Neural cell (in vitro differentiated cells): ENCODE measurements around the gene DNAJB6. TPM values are rescaled to one million over a fixed set of nuclear protein-coding genes. Genes with fewer than 3 reads are reported as not detected.

ENCODE experiments used
- H2AFZ ChIP-seq: fragments of 200-600, 300-800 bp; sonication (generic), shearing (Covaris generic); 2 replicates; pipeline ENCODE4 v1.6.0; 2014; ENCODE audit warnings: low read depth, mild to moderate bottlenecking, antibody characterized with exemption, low read length, moderate library complexity
- H3F3A ChIP-seq: fragments of 200-600 bp; shearing (Covaris generic); 2 replicates; pipeline ENCODE4 v1.6.1; 2016; ENCODE audit warnings: mild to moderate bottlenecking, moderate library complexity, mixed read lengths, antibody characterized with exemption, low read length; ENCODE audit not compliant: insufficient read depth, poor library complexity, severe bottlenecking
- H3K27ac ChIP-seq: fragments of 200-600, 300-800 bp; sonication (generic), shearing (Covaris generic); 2 replicates; pipeline ENCODE4 v1.5.1; 2014; ENCODE audit warnings: mild to moderate bottlenecking, low read length, moderate library complexity
- H3K27me3 ChIP-seq: fragments of 300-800, 200-600 bp; sonication (generic), shearing (Covaris generic); 2 replicates; pipeline ENCODE4 v1.6.0; 2014; ENCODE audit warnings: mild to moderate bottlenecking, low read depth, low read length, moderate library complexity; ENCODE audit not compliant: insufficient read depth
- H3K36me3 ChIP-seq: fragments of 300-800, 200-600 bp; sonication (generic), shearing (Covaris generic); 2 replicates; pipeline ENCODE4 v1.5.1; 2014; ENCODE audit warnings: mild to moderate bottlenecking, antibody characterized with exemption, low read length, moderate library complexity; ENCODE audit not compliant: insufficient read depth
- H3K4me2 ChIP-seq: fragments of 300-800, 200-600 bp; sonication (generic), shearing (Covaris generic); 2 replicates; pipeline ENCODE4 v1.6.0; 2014; ENCODE audit warnings: mild to moderate bottlenecking, low read length
- H3K4me3 ChIP-seq: fragments of 300-800, 200-600 bp; sonication (generic), shearing (Covaris generic); 2 replicates; pipeline ENCODE4 v1.5.1; 2014; ENCODE audit warnings: mild to moderate bottlenecking, low read length, moderate library complexity
- H3K79me2 ChIP-seq: fragments of 200-600 bp; shearing (Covaris generic); replicated peaks from 2 replicates; pipeline ENCODE4 v1.6.0; 2014; ENCODE audit warnings: mild to moderate bottlenecking, low read length, moderate library complexity; ENCODE audit not compliant: insufficient read depth
- H3K9ac ChIP-seq: fragments of 300-800, 200-600 bp; sonication (generic), shearing (Covaris generic); 2 replicates; pipeline ENCODE4 v1.6.1; 2016; ENCODE audit warnings: mild to moderate bottlenecking, low read length, mixed read lengths
- H3K9me2 ChIP-seq: fragments of 200-600 bp; shearing (Covaris generic); 2 replicates; pipeline ENCODE4 v1.6.1; 2016; ENCODE audit warnings: mild to moderate bottlenecking, low read length, mixed read lengths; ENCODE audit not compliant: insufficient read depth
- H3K9me3 ChIP-seq: fragments of 200-600, 300-800 bp; sonication (generic), shearing (Covaris generic); 2 replicates; pipeline ENCODE4 v1.6.1; 2016; ENCODE audit warnings: mild to moderate bottlenecking, mixed run types, low read length, moderate library complexity, mixed read lengths
- H4K20me1 ChIP-seq: fragments of 200-600 bp; shearing (Covaris generic); 2 replicates; pipeline ENCODE4 v1.6.1; 2016; ENCODE audit warnings: mild to moderate bottlenecking, mixed run types; ENCODE audit not compliant: insufficient read depth
- EP300 ChIP-seq: fragments of 450-650 bp; conservative IDR thresholded peaks from 2 replicates; pipeline ENCODE4 v1.6.1; 2014; ENCODE audit warnings: antibody characterized with exemption, mild to moderate bottlenecking, moderate library complexity; ENCODE audit not compliant: poor library complexity, severe bottlenecking
- EZH2 ChIP-seq: fragments of 200-600, 300-800 bp; shearing (Covaris generic), sonication (generic); IDR thresholded peaks from 2 replicates; pipeline ENCODE4 v1.6.1; 2014; ENCODE audit warnings: antibody characterized with exemption, low read length, borderline replicate concordance, mild to moderate bottlenecking; ENCODE audit not compliant: insufficient read depth, poor library complexity, severe bottlenecking
- MXI1 ChIP-seq: fragments of 450-650 bp; conservative IDR thresholded peaks from 2 replicates; pipeline ENCODE4 v1.6.1; 2014; ENCODE audit warnings: antibody characterized with exemption, mild to moderate bottlenecking; ENCODE audit not compliant: poor library complexity, severe bottlenecking
- POLR2AphosphoS5 ChIP-seq: IDR thresholded peaks from 2 replicates; pipeline ENCODE4 v1.6.1; 2012
- RAD21 ChIP-seq: fragments of 450-650 bp; conservative IDR thresholded peaks from 2 replicates; pipeline ENCODE4 v1.6.1; 2014; ENCODE audit warnings: antibody characterized with exemption, mild to moderate bottlenecking, moderate library complexity
- SMC3 ChIP-seq: fragments of 450-650 bp; conservative IDR thresholded peaks from 2 replicates; pipeline ENCODE4 v1.6.1; 2014; ENCODE audit warnings: antibody characterized with exemption, mild to moderate bottlenecking, moderate library complexity; ENCODE audit not compliant: poor library complexity
- TAF1 ChIP-seq: IDR thresholded peaks from 2 replicates; pipeline ENCODE4 v1.6.1; 2012; ENCODE audit warnings: low read depth
- polyA plus RNA-seq: library from polyadenylated mRNA; depleted of rRNA; stranded (reverse); fragments of >200 nt; gene quantifications from 2 replicates; pipeline ENCODE4 v1.2.3, GENCODE V29; 2014
- TF ChIP-seq, protein P1 (sequence below): IDR thresholded peaks from 2 replicates; pipeline ENCODE4 v1.6.1; 2012; ENCODE audit warnings: borderline replicate concordance
- TF ChIP-seq, protein P2 (sequence below): fragments of 450-650 bp; IDR thresholded peaks from 2 replicates; pipeline ENCODE4 v1.5.1; 2014; ENCODE audit warnings: antibody characterized with exemption, mild to moderate bottlenecking, moderate library complexity; ENCODE audit not compliant: poor library complexity, severe bottlenecking

DNAJB6 gene
- polyA plus RNA-seq, 1 donor from 2014 or later, result 427 TPM

DNA sequence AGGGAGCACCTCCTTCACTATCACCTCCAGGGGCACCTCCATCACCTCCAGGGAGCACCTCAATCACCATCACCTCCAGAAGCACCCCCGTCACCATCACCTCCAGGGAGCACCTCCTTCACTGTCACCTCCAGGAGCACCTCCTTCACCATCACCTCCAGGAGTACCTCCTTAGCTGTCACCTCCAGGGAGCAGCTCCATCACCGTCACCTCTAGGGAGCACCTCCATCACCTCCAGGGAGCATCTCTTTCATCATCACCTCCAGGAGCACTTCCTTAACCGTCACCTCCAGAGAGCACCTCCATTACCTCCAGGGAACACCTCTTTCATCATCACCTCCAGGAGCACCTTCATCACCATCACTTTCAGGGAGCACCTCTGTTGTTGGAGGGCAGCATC is 103.0 kb downstream of the DNAJB6 start:
- Histone ChIP-seq H2AFZ (no peak overlapping the region), H3K9ac (no peak overlapping the region), H3K79me2 (no peaks in the 10 kb centered on the region), H4K20me1 (no peaks in the 10 kb centered on the region), H3K27ac (no peak overlapping the region), H3K4me2 (no peak overlapping the region), H3K27me3 (no peaks in the 10 kb centered on the region), H3K4me3 (no peak overlapping the region), H3K9me2 (no peaks in the 10 kb centered on the region), H3F3A (no peaks in the 10 kb centered on the region), H3K9me3 (peaks cover 4% of the 10 kb centered on the region), H3K36me3 (no peaks in the 10 kb centered on the region)
- TF ChIP-seq EZH2 (no peak), POLR2AphosphoS5 (no peak), RAD21 (no peak), SMC3 (no peak), MXI1 (no peak), EP300 (no peak), TAF1 (no peak)
- TF ChIP-seq, protein P1, sequence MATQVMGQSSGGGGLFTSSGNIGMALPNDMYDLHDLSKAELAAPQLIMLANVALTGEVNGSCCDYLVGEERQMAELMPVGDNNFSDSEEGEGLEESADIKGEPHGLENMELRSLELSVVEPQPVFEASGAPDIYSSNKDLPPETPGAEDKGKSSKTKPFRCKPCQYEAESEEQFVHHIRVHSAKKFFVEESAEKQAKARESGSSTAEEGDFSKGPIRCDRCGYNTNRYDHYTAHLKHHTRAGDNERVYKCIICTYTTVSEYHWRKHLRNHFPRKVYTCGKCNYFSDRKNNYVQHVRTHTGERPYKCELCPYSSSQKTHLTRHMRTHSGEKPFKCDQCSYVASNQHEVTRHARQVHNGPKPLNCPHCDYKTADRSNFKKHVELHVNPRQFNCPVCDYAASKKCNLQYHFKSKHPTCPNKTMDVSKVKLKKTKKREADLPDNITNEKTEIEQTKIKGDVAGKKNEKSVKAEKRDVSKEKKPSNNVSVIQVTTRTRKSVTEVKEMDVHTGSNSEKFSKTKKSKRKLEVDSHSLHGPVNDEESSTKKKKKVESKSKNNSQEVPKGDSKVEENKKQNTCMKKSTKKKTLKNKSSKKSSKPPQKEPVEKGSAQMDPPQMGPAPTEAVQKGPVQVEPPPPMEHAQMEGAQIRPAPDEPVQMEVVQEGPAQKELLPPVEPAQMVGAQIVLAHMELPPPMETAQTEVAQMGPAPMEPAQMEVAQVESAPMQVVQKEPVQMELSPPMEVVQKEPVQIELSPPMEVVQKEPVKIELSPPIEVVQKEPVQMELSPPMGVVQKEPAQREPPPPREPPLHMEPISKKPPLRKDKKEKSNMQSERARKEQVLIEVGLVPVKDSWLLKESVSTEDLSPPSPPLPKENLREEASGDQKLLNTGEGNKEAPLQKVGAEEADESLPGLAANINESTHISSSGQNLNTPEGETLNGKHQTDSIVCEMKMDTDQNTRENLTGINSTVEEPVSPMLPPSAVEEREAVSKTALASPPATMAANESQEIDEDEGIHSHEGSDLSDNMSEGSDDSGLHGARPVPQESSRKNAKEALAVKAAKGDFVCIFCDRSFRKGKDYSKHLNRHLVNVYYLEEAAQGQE, result no peak
- TF ChIP-seq, protein P2, sequence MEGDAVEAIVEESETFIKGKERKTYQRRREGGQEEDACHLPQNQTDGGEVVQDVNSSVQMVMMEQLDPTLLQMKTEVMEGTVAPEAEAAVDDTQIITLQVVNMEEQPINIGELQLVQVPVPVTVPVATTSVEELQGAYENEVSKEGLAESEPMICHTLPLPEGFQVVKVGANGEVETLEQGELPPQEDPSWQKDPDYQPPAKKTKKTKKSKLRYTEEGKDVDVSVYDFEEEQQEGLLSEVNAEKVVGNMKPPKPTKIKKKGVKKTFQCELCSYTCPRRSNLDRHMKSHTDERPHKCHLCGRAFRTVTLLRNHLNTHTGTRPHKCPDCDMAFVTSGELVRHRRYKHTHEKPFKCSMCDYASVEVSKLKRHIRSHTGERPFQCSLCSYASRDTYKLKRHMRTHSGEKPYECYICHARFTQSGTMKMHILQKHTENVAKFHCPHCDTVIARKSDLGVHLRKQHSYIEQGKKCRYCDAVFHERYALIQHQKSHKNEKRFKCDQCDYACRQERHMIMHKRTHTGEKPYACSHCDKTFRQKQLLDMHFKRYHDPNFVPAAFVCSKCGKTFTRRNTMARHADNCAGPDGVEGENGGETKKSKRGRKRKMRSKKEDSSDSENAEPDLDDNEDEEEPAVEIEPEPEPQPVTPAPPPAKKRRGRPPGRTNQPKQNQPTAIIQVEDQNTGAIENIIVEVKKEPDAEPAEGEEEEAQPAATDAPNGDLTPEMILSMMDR, result no peak

DNA sequence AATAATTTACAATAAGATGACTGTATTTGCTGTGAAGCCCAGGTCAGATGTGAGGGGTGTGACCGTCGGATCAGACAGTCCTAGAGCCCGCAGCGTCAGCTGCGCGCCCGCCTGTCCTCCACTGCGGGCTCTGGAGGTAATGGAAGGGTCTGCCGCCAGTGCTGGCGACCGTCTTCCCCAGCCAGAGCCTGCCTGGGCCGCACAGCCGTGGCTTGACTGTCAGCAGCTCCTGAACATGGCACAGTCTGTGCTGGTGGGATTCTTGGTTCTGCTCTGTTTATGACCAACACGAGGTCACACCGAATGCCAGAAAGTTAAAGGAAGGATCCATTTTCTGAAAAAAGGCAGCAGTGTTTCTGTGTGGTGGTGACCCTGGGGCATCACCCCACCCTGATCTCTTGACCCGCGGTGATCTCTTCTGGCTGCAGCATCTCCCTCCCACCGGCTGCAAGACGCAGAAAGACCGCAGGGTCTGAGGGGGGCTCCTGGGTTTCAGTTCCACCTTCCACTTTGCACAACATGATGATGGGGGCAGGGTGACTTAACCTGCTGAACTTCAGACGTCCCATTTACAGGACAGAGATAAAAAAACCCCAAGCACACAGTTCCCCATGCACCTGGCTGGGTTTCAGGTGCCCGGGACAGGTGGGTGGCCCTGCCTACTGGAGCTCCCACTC is 103.7 kb downstream of the DNAJB6 start:
- Histone ChIP-seq H3K4me2 (no peak overlapping the region), H4K20me1 (no peaks in the 10 kb centered on the region), H3K4me3 (no peak overlapping the region), H3K27me3 (no peaks in the 10 kb centered on the region), H3K79me2 (no peaks in the 10 kb centered on the region), H3K9me2 (no peaks in the 10 kb centered on the region), H3F3A (no peaks in the 10 kb centered on the region), H3K27ac (no peak overlapping the region), H3K9ac (no peak overlapping the region), H3K9me3 (peaks cover 4% of the 10 kb centered on the region), H3K36me3 (no peaks in the 10 kb centered on the region), H2AFZ (no peak overlapping the region)
- TF ChIP-seq, protein P1, result no peak
- TF ChIP-seq SMC3, result no peak
- no peak for TF ChIP-seq EP300
- no peak for TF ChIP-seq MXI1
- TF ChIP-seq POLR2AphosphoS5, result no peak
- no peak for TF ChIP-seq RAD21
- no peak for TF ChIP-seq EZH2
